Measurements from ENCODE around the gene IQCB1. TPM values are rescaled to one million over a fixed set of nuclear protein-coding genes. Genes with fewer than 3 reads are reported as not detected.

The IQCB1 gene
- total and polyA plus RNA-seq, 9 of the 15 experiments (the other 6 are each of a cell fraction or from before 2014, with no cell fraction given): 21.1 to 38.1 (median 27.5) TPM

- TF ChIP-seq CTCF (IDR thresholded peaks at IDR 0.05 in 2 of 3, conservative IDR thresholded peaks at IDR 0.05 in 1 of 3; ENCODE audit: insufficient read depth in 2 of 3, low read depth in 1 of 3, low read length in 3 of 3): no peak
- no peak for TF ChIP-seq TCF7L2 (IDR thresholded peaks at IDR 0.05; ENCODE audit: low read depth, low read length)
- peak; percentile 95 for TF ChIP-seq GABPB1 (CRISPR knock-in tag; IDR thresholded peaks at IDR 0.05)
- TF ChIP-seq CBX2 (IDR thresholded peaks at IDR 0.05; ENCODE audit: insufficient read depth, low read length, poor library complexity, severe bottlenecking): no peak
- TF ChIP-seq ZNF780A (CRISPR knock-in tag; IDR thresholded peaks at IDR 0.05): no peak
- no peak for TF ChIP-seq KAT2B (IDR thresholded peaks at IDR 0.05; ENCODE audit: low read depth, low read length)
- peak; percentile 80 for TF ChIP-seq FOS (IDR thresholded peaks at IDR 0.05; ENCODE audit: extremely low read depth, insufficient read length)
- no peak for TF ChIP-seq PTTG1 (tag; IDR thresholded peaks at IDR 0.05; ENCODE audit: low read depth)
- no peak for TF ChIP-seq ZNF592 (IDR thresholded peaks at IDR 0.05)
- TF ChIP-seq ASH1L (IDR thresholded peaks at IDR 0.05; ENCODE audit: borderline replicate concordance, low read depth, partially characterized antibody): peak; percentile 84
- TF ChIP-seq C11orf30 (IDR thresholded peaks at IDR 0.05; ENCODE audit: low read depth): peak; percentile 68
- TF ChIP-seq ZNF398 (CRISPR knock-in tag; IDR thresholded peaks at IDR 0.05): no peak
- TF ChIP-seq GMEB1 (CRISPR knock-in tag; IDR thresholded peaks at IDR 0.05): no peak
- TF ChIP-seq ZNF717 (CRISPR knock-in tag; IDR thresholded peaks at IDR 0.05): no peak
- no peak for TF ChIP-seq IRF1 (CRISPR knock-in tag; IDR thresholded peaks at IDR 0.05; ENCODE audit: borderline replicate concordance)
- TF ChIP-seq SNAPC5 (CRISPR knock-in tag; IDR thresholded peaks at IDR 0.05): no peak
Measured at GRCh38 chr3:121749276-121750086, 85.4 kb downstream of the IQCB1 start, which contains the start of gene GOLGB1 (continued).

All from K562 (cell line).